MV-4-11 (cell line): ENCODE data around the gene NSMF.

Experiments
- DNase-seq: peaks from one replicate; lab custom pipeline; 2025; lab: John Stamatoyannopoulos, UW

Gene NSMF

DNA sequence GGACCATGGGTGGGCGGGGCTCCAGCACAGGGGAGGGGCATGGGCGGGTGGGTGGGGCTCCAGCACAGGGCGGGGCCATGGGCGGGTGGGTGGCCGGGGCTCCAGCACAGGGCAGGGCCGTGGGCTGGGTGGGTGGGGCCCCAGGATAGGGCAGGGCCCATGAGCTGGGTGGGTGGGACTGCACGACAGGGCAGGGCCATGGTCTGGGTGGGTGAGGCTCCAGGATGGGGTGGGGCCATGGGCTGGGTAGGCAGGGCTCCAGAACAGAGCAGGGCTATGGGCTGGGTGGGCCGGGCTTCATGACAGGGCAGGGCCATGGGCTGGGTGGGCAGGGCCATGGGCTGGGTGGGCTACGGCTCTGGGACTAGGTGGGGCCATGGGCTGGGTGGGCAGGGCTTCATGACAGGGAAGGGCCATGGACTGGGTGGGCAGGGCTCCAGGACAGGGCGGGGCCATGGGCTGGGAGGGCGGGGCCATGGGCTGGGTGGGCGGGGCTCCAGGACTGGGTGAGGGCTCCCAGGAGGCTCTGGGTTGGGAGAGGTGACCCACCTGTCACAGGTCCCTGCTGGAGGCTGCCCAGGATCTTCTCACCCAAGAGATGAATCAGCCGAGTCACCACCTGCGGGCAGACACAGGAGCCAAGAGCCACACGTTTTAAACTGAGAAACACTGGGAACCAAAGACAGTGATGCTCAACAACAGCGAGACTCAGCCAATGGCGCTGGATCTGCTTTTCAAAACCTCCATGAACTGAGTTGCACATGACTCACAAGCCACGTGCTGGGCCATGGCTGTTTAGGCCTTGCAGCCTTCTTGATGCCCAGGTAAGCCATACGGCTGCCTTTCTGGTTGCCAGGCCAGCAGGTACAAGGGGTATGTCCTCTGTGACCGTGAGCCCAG is 33.6 kb upstream of the NSMF start:
- peak; percentile 15 for DNase-seq

DNA sequence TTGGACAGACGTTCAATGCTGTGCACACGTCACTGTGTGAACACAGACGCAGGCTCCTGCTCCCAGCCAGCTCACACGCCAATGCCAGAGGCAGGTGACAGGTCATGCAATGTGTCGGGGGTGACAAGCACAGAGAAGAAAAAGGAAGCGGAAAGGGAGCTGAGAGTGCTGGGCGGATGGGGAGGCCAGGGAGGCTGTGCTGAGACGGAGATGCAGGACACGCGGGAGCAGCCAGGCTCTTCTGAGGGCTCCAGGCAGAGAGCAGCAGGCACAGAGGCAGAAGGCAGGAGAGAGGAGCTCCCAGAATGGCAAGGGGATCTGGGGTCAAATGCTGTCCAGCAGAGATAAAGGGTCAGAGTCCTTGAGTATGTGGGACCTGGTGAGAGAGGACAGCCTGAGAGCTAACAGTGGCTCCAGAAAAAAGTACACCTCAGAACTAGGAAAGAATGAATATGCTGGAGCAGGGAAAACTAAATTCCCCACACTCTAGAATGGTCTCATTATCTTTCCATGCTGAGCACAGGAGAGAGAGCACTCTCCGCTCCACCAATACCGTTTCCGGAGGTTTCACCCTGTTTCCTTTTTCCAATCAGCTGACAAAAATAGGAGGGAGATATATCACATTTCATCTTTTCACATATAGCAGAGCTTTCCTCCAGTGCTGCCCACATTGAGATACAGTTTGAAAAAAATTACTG is 32.8 kb upstream of the NSMF start:
- no peak for DNase-seq

DNA sequence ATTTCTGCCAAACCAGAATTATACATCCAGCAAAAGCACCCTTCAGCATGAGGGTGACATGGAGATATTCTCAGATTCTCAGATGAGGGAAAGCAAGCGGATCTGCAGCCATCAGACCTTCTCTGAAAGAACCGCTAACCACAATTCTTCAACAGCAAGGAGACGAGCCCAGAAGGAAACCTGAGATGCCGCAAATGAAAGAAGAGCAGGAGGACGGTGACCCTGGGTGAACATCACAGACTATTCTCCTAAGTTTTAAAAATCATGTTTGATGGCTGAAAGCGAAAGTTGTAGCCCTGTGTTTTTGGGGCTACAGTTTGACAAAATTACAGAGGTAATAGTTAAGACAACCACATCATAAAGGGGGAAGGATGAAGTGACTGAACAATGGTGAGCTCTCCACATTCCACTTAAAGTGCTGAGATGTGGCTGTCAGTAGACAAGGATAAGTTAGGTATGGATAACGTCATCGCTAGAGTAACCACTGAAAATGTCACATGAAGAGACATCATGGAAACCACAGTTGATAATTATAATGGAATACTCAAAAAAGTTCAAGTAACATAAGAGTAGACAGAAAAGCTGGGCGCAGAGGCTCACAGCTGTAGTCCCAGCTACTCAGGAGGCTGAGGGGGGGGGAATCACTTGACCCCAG is 31.5 kb upstream of the NSMF start:
- no peak for DNase-seq

DNA sequence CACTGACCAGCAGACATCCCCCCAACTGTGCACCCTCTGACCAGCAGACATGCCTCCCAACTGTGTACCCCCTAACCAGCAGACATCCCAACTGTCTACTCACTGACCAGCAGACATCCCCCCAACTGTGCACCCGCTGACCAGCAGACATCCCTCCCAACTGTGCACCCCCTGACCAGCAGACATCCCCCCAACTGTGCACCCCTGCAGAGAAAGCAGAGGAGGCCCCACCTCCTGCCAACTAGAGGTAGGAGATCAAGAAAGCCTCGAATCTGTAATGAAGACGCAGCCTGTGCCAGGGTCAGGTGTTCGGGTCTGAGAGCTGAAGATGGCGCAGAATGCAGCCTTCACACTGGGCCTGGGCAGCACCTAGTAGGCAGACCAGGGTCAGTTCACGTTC is 29.8 kb upstream of the NSMF start:
- no peak for DNase-seq

DNA sequence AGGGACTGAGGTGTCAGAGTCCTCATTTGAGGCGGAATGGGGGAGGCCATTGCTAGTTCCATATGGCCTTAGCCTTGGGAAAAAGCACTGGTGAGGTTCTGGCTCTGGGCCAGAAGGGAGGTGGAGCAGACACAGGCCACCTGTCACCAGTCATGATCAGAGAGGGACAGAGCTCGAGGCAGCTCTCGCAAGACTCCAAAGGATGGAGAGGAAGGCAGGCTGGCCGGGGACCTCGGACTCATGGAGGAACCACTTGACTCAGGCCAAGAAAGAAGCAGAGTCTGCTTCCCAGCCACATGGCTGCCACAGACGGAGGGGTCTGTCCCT is 29.2 kb upstream of the NSMF start:
- no peak for DNase-seq

DNA sequence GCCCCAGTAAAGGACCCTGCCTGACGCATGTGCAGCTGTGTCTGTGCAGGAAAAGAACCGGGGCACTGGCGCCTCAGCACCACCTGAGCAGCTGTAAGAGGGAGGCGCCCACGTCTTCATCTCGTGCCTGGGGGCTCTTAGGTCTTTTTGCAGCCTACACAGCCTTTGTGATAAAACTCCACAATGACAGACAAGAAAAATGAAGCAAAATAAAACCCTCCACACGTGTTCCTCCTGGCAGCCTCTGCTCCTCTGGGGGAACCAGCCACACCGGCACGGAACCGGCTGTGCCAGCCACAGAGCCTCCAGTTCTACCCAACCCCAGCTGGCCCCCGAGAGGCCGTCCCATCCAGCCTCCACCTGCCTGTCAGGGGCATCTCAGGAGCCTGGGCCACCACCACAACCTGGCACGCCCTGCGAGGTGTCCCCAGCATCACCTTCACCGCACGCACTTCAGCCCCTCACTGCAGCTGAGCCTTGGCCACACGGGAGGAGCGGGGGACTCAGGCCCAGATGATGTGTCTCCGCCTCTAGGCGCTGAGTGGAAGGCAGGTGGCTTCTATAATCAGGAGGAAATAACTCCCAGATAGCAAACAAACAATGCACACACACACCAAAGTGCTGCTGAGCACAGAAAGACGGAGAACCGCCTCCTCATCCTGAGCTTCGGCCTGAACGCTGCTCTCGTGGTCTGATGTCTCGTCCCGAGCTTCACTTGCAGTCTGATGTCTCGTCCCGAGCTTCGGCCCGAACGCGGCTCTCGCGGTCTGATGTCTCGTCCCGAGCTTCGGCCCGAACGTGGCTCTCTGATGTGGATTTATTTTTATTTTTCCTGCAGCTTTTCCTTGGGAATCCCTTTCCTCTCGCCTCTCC is 28.6 kb upstream of the NSMF start:
- DNase-seq: no peak

DNA sequence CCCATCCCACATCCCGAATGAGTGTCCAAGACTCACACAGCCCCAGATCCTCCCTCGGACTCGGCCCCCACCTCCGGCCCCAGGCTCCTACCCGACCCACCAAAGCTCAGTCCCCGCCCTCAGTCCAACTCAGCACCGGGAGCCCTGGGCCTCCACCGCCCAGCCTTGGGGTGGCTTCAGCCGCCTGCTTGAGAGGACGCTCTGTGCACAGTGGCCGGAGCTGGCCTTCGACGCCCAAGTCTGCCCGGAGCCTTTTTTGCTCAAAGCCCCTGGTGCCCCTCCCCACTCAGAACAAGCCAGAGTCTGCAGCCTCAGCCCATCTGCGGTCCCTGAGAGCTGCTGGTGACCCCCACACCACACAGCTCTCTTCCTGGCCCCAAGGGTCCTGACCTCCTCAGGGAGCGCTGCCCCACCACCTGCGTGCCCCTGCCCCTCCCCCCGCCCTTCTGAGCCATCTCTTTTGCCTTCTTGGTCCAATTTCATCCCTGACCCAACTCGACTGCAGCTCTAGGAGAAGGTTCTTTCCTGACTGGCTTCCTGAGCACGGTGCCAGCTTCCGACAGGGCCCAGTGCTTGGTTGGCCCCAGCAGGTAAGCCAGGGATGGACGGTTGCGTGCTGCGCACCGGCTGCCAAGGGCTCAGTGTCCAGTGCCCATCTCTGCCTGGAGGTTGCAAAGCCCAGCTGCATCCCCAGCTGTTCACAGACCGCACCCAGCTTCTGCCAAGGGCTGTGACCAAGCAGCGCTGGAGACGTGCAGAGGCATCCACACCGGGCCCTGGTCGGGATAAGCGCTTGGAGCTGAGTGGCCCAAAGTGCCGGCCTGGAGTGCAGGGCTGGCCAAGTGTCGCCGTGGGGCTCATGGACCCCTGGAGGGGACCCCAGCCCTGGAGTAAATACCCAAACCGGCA is 27.7 kb upstream of the NSMF start:
- no peak for DNase-seq

DNA sequence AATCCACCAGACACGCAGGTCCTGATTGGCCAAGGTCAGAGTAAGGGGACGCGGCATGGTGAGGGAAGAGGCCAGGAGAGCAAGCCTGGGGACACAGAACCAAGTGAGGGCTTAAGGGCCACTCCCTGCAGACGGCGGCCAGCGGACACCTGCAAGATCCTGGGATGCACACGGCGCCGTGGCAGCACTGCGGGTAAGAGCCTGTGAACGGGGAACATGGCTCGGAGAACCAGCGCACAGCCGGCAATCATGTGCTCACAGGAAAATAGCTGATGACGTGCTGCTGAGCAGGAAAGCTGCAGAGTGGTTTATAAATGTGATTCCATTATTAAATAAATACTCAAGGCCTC is 27.0 kb upstream of the NSMF start:
- no peak for DNase-seq

DNA sequence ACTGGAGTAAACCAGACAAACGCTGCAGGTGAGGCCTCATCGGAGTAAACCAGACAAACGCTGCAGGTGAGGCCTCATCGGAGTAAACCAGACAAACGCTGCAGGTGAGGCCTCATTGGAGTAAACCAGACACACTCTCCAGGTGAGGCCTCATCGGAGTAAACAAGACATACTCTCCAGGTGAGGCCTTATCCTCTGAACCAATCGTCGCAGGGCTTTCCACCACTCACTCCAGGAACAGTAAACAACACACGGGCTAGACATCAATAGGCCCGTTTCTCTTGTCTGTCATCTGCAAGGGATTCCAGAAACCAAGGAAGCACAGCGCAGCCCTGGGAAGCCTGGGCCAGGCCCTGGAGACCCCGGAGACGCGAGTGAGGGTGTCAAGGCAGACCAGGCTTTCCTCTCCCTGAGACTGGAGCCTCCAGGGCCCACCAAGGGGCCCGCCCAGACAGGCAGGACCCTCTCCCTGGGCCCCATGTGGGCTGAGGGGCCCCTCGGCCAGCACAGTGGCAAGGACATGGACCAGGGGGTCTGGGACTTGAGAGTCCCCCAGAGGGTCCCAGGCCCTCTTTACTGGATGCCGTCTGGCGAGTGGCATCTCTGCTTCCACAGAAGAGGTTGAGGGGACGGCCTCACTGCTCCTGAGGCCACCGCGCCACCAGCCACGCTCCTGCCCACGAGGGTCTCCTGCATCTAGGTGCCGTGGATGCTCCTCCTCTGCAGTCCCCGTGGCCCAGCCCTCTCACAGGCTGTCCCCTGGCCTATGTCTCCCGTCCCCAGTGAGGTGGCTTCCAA is 26.4 kb upstream of the NSMF start:
- no peak for DNase-seq

DNA sequence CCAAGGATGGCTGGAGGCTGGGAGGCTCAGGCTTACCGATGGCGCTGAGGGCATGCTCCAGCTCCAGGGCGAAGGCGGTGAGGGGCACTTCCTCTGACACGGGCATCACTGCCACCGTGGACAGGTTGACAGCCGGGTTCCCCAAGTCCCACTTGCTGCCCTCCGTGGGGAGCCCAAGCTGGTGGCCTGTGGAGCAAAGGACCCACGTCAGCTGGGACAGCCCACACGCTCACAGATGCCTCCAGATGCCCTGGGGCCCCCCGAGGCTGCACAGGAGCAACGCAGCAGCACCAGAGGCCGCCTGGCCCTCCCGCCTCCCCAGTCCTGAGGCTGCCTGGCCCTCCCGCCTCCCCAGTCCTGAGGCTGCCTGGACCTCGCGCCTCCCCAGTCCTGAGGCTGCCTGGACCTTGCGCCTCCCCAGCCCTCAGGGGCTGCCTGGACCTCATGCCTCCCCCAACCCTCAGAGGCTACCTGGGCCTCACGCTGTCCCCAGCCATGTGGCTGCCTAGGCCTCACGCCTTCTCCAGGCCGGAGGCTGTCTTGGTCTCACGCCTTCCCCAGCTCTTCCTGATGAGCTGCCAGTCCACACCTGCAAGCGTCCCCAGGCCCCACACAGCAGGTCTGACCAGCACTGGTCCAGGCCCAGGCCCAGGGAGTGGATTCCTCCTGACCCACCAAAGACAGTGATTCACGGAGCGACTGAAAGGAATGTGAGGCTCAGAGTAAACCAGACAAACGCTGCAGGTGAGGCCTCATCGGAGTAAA is 25.6 kb upstream of the NSMF start:
- no peak for DNase-seq

DNA sequence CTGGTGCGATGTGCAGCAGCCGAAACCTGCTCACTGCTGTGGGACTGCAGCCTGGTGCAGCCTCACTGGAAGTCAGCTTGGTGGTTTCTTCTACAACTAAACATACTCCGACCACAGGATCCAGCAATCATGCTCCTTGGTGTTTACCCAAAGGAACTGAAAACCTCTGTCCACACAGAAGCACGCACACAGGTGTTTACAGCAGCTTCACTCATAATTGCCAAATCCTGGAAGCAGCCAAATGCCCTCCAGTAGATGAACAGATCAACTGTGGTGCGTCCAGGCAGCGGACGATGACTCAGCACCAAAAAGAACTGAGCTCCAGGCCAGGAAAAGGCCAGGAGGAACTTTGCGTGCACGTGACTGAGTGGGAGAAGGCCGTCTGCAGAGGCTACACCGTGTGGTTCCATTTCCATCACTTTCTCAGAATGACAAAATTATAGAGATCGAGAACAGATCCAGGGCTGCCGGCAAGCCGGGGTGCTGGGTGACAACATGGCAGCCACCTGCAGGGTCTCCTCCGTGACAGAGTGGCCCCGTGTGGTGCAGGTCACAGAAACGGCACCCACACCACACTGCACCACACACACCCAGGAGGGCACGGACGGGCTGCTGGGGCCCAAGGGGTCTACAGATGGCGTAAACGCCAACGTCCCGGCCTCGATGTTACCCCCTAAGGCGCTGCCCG is 23.1 kb upstream of the NSMF start:
- peak; percentile 97 for DNase-seq

DNA sequence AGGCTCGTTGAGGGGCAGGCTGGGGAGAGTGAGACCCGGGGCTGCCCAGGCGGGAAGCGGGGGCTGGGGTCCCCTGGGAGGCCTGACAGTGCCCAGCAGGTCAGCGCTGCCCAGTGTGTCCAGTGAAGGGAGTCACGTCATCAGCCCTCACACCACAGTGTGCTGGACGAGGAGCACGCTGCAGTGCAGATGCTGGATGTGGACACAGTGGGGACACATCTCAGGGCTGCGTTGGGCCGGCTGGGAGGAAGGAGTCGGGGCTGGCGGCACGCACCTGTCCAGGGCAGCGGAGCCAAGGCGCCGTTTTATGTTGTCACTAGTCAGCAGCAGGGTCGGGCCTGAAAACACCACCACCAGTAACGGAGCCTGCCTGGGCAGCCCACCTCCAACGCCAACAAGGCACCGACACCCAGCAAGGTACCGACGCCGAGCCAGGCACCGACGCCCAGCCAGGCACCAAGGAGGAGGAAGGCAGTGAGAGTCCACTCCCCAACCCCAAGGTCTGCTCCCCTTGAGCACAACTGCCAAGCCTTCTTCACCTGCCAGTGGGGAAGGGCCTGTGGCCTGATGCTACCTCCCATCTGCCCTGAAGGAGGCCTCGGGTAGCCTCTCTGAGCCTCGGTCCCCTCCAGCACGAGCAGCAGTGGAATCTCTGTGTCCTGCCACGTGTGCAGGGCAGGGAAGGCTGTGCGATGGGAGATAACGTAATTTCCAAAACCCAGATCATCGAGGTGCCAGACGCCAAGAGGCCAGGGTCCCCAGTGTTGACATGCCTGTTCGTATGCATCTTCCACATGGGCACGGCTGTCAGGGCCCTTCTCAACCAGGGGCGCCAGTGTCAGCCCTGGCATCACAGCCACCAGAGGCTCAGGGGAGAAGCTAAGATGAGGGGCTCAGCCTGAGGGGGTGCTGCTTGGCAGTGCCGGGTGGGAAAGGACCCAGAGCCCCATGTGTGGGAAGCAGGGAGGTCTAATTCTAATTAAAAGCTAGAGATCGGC is 21.9 kb upstream of the NSMF start:
- no peak for DNase-seq

DNA sequence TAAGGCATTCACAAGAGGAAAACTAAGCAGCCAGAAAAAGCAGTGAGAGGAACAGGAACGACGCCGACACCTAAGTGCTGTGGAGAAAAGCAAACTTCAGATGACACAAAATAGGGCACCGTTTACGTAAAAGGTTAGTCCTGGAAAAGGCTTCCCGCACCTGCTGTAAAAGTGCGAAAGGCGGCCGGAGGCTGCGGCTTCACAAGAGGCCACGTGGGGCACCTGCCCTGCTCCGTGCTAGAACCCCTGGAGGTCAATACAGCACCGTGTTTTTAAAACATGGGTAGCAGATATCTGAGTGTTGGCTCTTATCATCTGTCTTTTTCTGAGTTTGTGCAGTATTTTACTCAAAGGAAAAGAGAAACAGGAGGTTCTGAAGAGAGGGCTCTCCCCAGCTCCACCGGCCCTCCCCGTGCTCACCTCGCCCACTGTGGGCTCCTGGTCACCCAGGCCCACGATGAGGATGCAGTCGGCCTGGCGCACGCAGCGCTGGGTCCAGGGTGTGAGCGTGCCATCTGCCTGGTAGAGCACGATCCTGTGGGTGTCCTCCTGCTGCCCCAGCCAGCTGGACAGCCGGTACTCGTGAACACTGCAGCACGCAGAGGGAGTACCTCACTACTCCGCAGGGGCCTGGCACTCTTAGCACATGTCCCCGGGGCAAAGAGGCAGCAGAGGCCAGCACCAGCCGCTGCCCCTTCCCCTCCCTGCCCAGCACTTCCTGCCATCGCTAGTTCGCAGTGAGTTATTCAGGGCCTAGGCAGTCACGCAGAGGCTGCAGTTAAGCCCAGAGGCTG is 21.0 kb upstream of the NSMF start:
- no peak for DNase-seq

DNA sequence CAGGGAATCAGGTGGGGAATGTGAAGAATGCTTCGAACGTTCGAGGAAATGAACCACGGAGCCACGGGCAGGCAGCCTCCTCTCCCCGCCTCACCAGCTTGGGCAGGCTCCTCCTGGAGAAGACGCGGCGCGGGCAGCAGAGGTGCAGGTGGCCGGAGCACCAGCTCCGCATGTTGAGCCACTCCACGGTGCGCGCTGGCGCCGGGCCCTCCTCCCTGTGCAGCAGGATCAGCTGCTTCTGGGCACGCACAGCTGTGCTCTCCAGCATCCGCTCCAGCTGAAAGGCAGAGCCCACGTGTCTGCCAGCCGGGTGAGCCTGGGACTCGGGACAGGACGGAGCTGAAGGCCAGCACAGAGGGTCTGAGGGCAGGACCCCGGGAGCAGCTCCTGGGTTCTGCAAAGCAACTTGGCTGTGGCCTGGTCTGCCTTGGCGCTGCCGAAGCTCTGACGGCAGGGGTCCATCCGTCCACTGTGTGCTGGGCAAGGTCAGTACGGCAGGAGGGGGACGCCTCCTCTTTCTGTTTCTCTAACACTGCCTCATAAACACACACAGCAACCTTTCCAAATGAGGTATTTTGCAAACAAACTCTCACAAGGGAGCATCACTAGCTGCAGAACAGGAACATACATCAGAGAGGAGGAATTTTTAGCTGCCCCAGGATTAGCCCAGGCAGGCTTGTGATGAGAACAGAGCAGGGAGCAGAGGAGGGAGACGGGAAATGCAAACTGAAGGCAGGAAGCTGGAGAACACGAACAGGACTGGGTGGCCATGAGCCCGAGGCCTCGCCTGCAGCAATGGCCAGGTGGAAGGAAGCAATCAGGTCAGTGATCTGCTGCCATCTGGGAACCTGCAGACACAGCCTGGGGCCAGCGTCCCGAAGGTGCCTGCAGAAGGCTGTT is 20.1 kb upstream of the NSMF start:
- no peak for DNase-seq

DNA sequence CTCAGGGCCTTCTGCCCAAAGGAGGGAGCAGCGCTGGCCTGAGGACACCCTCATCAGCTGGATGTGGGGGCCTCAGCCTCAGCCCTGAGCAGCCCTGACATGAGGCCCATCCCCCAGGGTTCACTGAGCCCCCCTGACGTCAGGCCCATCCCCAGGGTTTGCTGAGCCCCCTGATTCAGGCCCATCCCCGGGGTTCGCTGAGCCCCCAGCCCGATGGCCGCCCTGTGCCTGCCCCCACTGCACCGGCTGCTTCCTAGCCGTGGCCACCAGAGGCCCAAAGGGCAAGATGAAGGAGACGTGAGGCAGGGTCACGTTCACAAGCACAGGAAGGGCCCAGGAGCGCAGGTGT is 19.5 kb upstream of the NSMF start:
- no peak for DNase-seq
